Tibial nerve (tissue), 3 donors: ENCODE measurements around the gene CXCR4.

Experiments used
- EP300 ChIP-seq, 2 donors: sonication (generic); formaldehyde crosslinking; IDR thresholded peaks; one replicate each; pipeline ENCODE4 v1.6.1; 2017; ENCODE audit warnings: antibody characterized with exemption in 2 of 2, mild to moderate bottlenecking in 1 of 2
- POLR2A ChIP-seq, 2 donors: fragments of 450-650 bp; IDR thresholded peaks; one replicate each; pipeline ENCODE4 v1.6.1; 2017; ENCODE audit warnings: antibody characterized with exemption in 2 of 2, mild to moderate bottlenecking in 2 of 2, moderate library complexity in 2 of 2

DNA sequence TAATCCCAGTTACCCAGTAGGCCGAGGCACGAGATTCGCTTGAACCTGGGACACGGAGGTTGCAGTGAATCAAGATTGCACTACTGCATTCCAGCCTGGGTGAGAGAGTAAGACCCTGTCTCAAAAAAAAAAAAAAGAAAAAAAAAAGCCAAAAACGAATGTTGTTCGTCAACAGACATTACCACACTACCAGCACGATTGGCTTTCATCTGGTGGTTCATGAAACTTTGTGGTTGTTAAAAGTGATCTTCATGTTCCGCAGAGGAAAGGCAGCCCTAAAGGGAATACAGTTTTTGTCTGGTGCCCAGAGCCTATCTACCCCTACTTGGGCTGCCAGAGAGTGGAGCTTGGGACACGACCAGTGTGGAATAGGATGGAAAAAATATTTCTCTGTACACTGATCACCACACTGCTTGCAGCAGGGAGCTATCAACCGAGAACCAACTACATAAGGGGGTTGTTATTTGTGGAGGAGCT, 13.6 kb upstream of the CXCR4 start:
- TF ChIP-seq EP300 (IDR thresholded peaks at IDR 0.05): no peak
- no peak for TF ChIP-seq POLR2A (IDR thresholded peaks at IDR 0.05)
